GM23338 (cell line): ENCODE measurements around the gene SYNDIG1.

ENCODE experiments used
- CTCF ChIP-seq, 2 experiments: fragments of 200-600 bp in 1 of 2; sonication (generic) in 1 of 2; conservative IDR thresholded peaks; 2 replicates each; pipeline versions ENCODE4 v1.5.1 to v1.6.1; 2016 to 2017; ENCODE audit warnings: antibody characterized with exemption in 2 of 2, low read depth in 2 of 2, mild to moderate bottlenecking in 2 of 2, moderate library complexity in 1 of 2
- EZH2 ChIP-seq: fragments of 200-600 bp; sonication (generic); IDR thresholded peaks from one replicate; pipeline ENCODE4 v1.8.0; 2017; ENCODE audit warnings: antibody characterized with exemption, mild to moderate bottlenecking, low read depth; ENCODE audit not compliant: unreplicated experiment
- JUNB ChIP-seq: IDR thresholded peaks from one replicate; pipeline ENCODE4 v1.6.1; 2016; ENCODE audit warnings: antibody characterized with exemption; ENCODE audit not compliant: unreplicated experiment
- POLR2AphosphoS5 ChIP-seq: IDR thresholded peaks from 2 replicates; pipeline ENCODE4 v1.6.1; 2016; ENCODE audit warnings: antibody characterized with exemption, low read depth
- REST ChIP-seq: IDR thresholded peaks from one replicate; pipeline ENCODE4 v1.6.1; 2018; ENCODE audit warnings: antibody characterized with exemption; ENCODE audit not compliant: unreplicated experiment

DNA sequence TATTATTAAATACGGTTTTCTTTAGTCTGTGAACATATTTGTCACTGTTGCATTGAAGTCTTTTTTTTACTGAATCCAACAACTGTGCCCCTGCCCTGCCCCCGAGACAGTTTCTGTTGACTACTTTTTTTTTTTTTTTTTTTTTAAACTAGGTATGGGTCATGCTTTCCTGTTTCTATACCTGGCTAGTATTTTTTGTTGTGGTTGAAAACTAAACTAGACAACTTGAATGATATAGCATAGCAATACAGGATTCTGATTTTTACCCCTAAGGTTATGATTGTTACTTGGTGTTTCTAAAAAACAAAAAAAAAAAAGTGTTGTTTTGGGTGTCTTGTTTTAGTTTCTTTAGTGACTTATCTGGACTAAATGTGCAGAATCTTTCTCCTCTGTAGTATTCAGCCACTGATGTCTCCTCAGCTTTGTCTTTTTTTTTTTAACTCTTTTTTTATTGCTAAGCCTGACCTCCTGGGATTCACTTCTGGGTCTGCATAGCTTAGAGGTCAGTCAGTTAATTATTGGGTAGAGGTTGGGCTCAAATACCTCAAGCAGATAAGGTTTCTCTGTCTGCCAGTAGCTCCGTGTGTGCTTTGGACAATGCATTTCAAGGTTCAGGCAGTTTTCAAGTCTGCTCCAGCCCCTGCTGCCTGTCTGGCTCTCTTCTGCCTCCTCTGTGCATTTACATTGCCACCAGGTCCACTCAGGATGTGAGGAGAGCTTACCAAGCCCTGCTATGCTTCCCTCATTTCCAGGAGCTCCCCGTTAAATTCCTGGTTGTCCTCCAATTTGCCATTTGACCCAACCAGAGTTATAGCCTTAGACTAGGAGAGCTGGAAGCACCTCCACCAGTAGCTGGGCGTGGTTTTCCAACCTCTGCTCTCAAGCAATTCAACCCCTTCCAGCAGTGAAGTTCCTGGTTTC is 91.4 kb downstream of the SYNDIG1 start:
- TF ChIP-seq POLR2AphosphoS5 (no peak), EZH2 (no peak), CTCF (conservative IDR thresholded peaks at IDR 0.05; ENCODE audit: low read depth in 2 of 2) (no peak), JUNB (no peak), REST (no peak)
